Kidney epithelial cell (primary cell): Measurements from ENCODE around the gene PGBD5. TPM values are rescaled to one million over a fixed set of nuclear protein-coding genes. Genes with fewer than 3 reads are reported as not detected.

ENCODE experiments used
- DNase-seq: peaks from one replicate; pipeline ENCODE4 v3.0.0-alpha.2; 2010; ENCODE audit warnings: low read depth
- H3K27me3 ChIP-seq: 2 replicates; pipeline ENCODE4 v1.6.0; 2011; ENCODE audit warnings: low read length; ENCODE audit not compliant: control insufficient read depth, insufficient read depth
- H3K36me3 ChIP-seq: 2 replicates; pipeline ENCODE4 v1.5.1; 2011; ENCODE audit warnings: low read length; ENCODE audit not compliant: control insufficient read depth, insufficient read depth
- H3K4me3 ChIP-seq: 2 replicates; pipeline ENCODE4 v1.5.1; 2011; ENCODE audit warnings: low read depth, mild to moderate bottlenecking, control low read depth, low read length
- total RNA-seq: library from RNA; depleted of rRNA; stranded (reverse); fragments of >200 nt; gene quantifications from 2 replicates; pipeline ENCODE4 v1.2.3, GENCODE V29; 2015
- TF ChIP-seq, protein P1 (sequence below): IDR thresholded peaks from 2 replicates; pipeline ENCODE4 v1.5.1; 2011; ENCODE audit warnings: mild to moderate bottlenecking, moderate library complexity, low read length, control low read depth, inconsistent platforms; ENCODE audit not compliant: insufficient read depth, poor library complexity, severe bottlenecking

PGBD5 gene
- total RNA-seq, 1 donor from 2014 or later: 54.0 TPM

DNA sequence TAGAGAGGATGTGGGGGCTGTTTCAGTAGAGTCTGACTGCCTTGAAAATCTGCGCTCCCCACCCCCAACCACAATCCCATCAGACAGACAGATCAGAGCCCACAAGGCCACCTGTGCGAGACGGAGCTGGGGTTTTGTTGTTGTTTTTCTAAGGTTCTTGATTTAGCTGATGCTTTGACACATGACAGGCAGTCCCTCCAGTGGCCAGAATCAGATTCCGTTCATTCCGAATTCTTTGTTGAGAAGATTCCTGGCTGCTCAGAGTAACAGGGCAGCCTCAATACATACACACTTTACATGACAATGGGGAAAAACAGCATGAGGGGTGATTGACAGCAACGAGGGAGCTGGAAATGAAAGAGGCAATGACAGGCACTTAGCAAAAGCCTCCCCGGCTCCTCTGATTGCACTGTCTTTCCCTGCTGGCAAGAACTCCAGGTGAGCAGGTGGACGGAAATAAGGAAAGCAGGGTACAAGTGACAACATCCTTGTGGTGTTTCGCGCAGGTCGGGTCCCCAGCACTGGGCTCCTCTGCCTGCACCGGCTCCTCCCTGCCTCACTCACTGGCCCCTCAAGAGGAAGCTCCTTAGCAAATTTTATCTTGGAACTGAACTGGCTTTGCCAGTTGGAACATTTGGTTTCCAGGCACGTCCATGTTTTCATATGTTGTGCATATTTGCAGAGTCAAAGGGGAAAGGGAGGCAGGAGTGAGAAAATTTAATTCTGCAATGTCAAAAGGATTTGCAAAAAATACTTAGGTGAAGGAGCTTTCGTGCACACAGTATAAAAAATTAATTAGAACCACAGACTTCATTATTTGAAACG, 148.7 kb downstream of the PGBD5 start:
- no peaks in the 10 kb centered on the region for H3K36me3 ChIP-seq
- no peaks in the 10 kb centered on the region for H3K27me3 ChIP-seq
- TF ChIP-seq, protein P1, sequence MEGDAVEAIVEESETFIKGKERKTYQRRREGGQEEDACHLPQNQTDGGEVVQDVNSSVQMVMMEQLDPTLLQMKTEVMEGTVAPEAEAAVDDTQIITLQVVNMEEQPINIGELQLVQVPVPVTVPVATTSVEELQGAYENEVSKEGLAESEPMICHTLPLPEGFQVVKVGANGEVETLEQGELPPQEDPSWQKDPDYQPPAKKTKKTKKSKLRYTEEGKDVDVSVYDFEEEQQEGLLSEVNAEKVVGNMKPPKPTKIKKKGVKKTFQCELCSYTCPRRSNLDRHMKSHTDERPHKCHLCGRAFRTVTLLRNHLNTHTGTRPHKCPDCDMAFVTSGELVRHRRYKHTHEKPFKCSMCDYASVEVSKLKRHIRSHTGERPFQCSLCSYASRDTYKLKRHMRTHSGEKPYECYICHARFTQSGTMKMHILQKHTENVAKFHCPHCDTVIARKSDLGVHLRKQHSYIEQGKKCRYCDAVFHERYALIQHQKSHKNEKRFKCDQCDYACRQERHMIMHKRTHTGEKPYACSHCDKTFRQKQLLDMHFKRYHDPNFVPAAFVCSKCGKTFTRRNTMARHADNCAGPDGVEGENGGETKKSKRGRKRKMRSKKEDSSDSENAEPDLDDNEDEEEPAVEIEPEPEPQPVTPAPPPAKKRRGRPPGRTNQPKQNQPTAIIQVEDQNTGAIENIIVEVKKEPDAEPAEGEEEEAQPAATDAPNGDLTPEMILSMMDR: no peak
- DNase-seq: no peak
- H3K4me3 ChIP-seq: no peak overlapping the region

DNA sequence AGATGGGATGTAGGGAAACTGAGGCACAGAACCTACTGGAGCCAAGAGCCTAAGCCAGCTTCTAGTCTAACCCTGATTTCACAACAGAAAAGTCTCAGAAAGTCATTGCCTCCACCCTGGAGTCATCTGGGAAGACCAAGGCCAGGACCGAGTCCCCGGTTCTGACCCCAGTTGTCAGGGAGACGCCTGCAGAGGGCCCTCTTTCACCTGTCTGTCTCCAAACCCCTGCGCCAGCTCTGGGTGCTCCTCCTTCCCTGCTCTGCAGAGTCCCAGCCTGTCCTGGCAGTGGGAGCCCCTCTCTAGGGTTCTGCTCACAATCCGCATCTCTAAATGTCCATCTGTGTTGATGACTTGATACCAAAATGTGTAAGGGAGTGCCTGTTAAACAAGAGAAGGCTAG, 149.7 kb downstream of the PGBD5 start:
- H3K4me3 ChIP-seq: no peak overlapping the region
- H3K36me3 ChIP-seq: no peaks in the 10 kb centered on the region
- H3K27me3 ChIP-seq: no peaks in the 10 kb centered on the region
- TF ChIP-seq, protein P1: no peak
- no peak for DNase-seq

DNA sequence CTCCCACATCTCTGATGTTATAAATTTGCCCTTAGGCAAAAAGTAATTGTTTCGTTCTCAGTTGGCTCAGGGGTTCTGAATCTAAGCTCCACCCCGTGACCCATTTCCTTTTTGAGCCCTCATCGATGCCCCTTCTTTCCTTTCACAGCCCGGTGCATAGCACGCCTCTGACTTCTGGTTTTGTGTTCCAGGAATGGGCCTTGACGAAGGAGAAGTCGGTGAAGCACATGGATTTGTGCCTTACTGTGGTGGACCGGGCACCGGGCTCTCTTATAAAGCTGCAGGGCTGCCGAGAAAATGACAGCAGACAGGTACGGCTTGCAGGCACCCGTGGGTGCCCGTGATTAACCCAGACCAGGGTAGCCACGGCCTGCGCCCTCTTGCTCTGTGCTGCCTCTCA, 151.9 kb downstream of the PGBD5 start:
- TF ChIP-seq, protein P1: no peak
- H3K27me3 ChIP-seq: no peaks in the 10 kb centered on the region
- H3K4me3 ChIP-seq: no peak overlapping the region
- DNase-seq: no peak
- H3K36me3 ChIP-seq: no peaks in the 10 kb centered on the region

DNA sequence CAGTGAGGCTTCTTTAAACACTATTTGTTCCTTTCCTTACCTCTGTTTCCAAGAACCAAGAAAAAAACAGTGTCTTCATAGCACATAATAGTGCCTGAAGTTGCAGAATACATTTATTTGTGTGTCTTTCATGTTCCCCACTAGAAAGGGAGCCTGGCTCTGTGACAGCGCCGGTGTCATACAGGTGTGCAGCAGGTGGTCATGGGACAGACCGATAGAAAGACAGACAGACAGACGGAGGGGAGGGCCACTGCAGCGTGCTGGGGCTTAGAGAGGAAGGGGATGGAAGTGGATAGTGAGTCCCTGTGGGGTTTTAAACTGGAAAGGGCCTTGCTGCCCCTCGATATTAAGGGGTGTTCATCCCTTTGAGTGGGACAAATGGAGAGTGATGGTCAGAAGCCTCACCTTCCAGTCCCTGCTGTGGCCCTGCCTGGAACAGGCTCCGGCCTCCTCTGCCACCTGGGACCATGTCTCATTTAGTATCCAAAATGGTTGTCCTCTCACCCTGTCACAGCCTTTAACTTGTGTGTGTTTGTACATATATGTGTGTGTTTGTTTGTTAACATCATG, 152.9 kb downstream of the PGBD5 start:
- TF ChIP-seq, protein P1: no peak
- no peaks in the 10 kb centered on the region for H3K36me3 ChIP-seq
- no peak overlapping the region for H3K4me3 ChIP-seq
- no peaks in the 10 kb centered on the region for H3K27me3 ChIP-seq
- DNase-seq: no peak

DNA sequence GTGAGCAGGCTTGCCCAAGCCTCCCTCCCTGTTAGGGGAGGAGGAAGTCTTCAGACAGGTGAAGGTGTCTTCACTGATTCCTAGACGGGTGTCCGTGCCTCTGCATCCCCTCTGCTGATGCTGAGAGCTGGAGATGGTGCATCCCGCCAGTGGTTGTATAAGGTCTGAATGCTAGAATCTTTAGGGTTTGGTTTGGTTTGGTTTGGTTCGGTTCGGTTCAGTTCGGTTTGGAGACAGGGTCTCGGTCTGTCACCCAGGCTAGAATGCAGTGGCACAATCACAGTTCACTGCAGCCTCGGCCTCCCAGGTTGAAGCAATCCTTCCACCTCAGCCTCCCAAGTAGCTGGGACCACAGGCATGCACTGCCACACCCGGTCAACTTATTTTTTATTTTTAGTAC, 153.6 kb downstream of the PGBD5 start:
- no peak for DNase-seq
- no peaks in the 10 kb centered on the region for H3K36me3 ChIP-seq
- TF ChIP-seq, protein P1: no peak
- no peak overlapping the region for H3K4me3 ChIP-seq
- H3K27me3 ChIP-seq: no peaks in the 10 kb centered on the region
